Effector CD4-positive, alpha-beta T cell (primary cell): ENCODE results near the gene C12orf43.

Source experiments
- DNase-seq: peaks from one replicate; pipeline ENCODE4 v3.0.0-alpha.2; 2020

The C12orf43 gene

DNA sequence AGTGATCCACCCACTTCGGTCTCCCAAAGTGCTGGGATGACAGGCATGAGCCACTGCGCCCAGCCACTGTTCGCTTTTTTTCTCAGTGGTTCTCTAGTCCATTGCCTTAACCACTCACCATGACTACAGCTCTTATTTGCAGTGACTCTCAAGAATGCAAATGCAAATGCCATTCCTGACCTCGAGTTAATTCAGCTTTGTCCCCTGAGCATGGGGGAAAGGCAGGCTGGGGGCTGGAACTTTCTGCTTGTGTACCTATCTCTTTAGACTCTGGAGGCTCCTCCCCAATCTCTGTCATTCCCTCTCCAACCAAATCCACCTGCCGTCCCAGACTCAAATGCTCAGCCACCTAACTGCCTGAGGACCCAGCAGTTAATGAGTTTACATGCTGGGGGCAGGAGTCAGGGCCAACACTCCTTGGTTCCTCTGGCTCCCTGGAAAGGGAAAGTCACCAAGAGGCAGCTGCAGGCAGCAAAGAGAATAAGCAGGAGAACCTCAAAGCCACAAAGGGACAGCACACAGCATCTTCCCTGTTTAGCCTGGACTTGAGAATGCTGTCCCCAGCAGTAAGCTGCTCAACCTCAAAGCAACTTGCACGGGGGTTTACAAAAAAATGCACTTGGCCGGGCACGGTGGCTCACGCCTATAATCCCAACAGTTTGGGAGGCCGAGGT, 43.3 kb downstream of the C12orf43 start:
- DNase-seq = no peak

DNA sequence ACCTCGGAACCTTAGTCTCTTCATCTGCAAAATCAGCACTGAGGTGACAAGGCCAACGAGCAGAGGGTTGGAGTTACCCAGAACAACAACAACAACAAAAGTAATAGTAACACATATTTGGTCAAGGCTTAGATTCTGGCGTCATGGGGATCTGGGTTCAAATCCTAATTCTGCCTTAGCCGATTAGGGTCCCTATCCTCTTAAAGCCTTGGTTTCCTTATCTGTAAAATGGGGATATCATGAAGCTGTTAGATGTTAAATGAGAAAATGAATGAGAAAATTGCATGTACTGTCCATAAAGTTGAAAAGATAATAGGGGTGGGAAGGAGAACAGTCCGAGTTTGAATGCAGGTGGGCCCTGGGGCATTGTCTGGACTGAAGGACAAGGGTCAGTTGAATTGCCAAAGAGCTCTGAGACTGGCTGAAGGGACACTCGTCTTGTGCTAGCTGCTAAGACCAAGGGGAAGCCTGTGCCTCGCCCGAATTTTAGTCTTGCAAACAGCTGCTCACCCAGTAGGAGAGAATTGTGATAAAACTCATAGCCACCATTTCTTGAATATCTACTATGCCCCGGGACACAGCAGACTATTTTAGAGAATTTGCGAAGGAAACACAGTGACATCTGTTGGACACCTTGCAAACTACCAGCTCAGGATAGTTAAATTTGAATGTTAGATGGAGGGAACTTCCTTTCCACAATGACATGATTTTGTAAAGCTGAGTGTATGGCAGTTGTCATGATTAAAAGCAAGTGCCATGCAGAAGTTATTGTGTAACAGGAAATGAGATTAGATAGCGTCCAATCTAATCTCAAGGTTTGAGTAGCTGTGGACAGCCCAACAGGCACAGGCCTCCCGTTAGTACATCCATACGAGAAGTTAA, 44.7 kb downstream of the C12orf43 start:
- DNase-seq = no peak

DNA sequence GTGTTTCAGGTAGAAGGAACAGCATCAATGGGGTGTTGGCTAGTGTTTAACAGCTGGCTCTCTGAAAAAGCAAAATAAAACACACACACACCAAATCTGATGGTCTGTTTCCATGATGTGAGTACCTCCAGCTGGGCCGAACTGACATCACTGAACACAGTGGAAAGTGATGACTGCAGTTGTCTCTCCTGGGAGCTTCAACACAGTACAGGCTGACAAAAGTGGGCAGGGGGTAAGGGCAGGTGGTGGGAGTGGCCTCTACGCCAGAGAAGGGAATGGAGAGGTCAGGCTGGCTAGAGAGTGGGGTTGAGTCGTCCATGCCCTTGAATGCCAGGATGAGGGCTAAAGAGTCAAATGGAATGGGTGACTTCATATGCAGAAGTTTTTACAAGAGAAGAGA, 46.0 kb downstream of the C12orf43 start:
- DNase-seq = no peak

DNA sequence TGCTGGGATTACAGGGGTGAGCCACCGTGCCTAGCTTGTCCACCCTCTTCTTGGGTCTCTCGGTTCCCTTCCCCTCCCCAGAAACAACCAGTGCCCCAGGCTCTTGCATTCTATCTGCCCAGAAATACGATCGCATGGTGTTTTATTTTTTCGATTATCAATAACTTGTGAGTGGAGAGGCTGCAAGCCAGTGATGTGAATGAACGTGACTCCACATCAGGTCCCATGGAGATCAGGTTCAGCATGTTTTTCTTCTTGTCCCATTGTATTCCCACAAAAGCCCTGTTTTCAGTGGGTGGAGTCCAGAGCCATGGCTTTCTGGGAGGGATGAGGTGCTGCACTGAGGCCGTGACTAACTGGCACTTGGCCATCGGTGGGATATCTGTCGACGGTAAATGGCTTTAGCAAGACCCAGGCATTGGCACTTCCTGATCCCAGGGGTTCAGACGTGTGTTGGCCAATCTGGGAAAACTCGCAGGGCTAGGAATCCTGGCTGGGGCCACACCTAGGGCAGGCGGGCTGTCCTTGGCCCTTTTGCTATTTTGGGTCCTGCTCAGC, 50.7 kb downstream of the C12orf43 start:
- no peak for DNase-seq

DNA sequence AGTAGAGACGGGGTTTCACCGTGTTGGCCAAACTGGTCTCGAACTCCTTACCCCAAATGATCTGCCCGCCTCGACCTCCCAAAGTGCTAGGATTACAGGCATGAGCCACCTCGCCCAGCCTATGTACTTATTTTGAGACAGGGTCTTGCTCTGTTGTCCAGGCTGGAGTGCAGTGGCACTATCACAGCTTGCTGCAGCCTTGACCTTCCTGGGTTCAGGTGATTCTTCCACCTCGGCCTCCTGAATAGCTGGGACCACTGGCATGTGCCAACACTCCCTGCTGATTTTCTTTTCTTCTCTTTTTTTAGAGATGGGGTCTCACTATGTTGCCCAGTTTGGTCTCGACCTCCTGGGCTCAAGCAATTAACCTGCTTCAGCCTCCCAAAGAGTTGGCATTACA, 52.0 kb downstream of the C12orf43 start:
- DNase-seq = no peak

DNA sequence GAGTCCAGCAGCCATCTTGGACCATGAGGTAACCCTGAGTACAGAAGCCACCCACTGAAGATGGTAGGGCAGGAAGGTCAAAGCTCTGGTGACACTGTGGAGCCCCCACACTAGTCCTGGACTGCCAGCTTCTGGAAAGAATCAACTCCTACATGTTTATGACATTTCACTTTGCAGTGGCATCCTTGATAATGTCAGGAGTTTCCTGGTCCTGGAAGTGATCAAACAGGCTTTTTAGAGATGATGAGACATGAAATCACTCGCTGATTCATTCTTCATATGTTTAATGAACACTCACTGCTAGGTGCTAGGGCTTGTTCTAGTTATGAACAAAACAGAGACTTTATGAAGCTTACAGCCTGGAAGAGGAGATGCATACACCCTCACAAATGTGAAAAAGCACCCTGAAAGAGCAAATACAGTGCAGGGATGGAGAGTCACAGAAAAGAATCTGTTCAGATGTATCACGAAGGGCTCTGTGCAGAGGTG, 53.7 kb downstream of the C12orf43 start:
- no peak for DNase-seq

DNA sequence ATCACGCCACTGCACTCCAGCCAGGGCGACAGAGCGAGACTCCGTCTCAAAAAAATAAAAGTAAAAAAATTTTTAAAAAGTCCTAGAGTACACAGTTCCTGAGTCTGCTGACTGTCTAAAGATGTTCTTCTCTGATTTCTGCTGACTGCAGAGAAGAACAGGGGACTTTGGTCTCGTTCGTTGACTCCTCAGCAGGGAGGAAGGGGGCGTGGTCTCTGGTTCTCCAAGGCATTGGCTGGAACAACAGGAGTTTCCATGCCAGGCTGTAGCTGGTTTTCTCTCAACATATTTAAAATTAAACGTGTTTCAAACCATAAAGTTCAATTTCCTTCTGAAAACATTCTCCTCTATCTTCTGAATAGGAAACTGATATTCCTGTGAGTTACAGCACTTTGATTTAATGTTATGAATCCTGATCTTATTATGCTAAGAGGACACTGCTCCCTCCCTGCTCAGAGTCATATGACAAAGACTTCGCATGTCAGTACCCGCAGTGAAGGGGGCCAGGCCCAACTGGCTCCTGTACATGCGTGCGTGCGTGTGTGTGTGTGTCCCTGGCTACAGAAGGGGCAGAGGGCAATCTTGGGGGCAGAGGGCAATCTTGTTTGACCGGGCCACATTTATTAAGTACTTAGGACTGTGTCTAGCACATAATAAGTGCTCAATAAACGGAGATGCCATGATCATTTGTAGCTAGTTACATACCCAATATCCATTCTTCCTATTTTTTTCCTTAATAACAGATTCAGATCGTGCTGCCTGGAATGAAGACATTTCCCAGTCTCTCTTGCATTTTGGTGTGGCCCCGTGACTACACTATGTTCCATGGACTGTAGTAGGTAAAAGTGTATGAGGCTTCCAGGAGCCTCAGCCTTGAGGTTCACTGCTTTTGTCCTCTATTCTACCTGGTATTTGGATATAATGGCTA, 54.4 kb downstream of the C12orf43 start:
- no peak for DNase-seq

DNA sequence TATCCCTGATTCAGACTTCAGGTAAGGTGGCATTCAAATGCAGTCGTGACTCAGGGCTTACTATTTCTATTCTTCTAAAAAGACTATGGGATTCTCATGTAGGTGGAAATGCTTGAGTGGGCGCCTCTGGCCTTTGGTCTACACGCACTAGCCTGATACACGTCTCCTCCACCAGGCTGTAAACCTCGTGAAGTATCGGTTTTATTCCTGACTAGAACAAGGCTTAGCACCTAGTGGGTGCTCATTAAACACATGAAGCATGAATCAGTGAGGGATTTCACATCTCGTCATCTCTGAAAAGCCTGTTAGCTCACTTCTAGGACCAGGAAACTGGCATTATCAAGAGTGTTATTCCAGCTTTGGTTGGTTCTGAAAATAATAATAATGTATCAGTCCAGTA, 55.6 kb downstream of the C12orf43 start:
- no peak for DNase-seq

DNA sequence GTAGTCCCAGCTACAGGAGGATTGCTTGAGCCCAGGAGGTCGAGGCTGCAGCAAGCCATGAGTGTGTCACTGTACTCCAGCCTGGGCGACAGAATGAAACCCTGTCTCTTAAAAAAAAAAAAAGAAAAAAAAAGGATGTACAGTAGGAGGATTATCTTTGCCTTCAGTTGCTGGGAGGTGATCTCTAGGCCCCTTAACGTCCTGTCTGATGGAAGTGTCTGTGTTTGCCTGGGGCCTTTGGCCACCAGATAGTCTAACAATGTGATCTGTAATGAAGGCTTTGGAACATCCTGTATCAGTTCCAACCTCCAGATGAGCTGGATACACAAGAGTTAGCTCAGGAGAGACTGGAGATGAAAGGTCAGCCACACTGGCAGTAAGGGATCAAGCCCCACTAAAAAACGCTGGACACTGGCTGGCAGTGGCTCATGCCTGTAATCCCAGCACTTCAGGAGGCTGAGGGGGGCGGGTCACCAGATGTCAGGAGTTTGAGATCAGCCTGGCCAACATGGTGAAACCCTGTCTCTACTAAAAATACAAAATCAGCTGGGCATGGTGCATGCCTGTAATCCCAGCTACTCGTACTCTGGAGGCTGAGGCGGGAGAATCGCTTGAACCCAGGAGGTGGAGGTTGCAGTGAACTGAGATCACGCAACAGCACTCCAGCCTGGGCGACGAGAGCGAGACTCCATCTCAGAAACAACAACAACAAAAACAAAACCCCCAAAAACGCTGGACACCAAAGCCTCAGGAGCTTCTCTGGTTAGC, 57.0 kb downstream of the C12orf43 start:
- DNase-seq = no peak

DNA sequence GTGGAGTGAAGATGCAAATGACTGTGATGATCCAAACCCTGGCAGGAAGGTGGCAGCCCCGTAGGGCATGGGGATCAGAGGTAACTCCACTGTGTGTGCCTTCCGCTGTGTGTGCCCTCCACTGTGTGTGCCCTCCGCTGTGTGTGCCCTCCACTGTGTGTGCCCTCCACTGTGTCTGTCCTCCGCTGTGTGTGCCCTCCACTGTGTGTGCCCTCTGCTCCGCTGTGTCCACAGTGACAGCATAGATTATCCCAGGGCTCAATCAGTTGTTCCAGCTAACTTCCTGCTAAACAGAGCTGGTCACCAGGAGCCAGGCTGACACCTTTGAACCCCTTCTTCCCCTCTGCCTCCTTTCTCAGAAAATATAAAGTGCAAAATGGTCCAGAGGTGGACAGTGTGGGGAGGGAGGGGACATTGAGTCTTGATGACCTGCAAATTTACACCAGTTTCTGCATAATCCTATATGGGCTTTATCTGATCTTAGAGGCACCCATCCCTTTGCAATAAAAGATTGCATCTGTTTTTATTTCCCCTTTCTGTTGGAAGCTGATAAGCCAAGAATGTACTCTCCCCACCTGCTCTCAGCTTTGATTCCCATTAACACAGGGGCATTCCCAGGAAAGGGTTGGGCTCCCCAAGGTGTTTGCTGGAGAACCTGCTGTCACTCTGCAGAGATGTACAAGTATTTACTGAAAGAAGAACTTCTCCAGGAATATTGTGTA, 59.5 kb downstream of the C12orf43 start:
- no peak for DNase-seq

DNA sequence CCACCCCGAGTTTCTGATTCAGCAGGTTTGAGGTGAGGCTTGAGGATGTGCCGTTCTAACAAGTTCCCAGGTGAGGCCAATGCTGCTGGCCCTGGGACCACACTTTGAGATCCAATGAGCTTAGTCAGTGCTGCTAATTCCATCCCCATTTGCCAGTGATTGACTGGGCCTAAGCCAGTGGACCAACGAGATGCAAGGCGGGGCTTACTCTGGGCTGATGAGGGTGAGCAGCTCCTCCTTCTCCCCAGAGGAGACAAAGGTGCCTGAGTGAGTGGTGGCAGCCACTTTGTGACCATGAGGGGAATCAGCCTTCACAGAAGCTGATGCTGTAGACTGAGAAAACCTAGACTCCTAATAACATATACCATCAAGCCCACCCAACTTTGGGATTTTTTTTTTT, 61.1 kb downstream of the C12orf43 start:
- no peak for DNase-seq

DNA sequence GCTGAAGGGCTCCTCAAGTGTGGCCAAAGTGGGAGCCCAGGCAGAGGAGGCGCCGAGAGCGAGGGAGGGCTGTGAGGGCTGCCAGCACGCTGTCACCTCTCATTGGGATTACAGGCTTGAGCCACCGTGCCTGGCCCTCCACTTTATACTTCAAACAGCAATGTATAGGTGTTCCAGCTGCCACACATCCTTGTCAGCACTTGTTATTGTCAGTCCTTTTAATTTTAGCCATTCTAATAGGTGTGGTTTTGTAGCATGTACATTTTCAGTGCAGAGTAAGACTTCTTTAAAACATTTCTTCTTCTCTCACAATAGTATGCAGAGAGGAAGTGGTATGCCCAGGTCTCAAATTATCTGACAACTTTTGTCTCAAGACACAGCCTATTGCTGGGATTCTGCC, 65.5 kb downstream of the C12orf43 start:
- no peak for DNase-seq
